GM19193 (cell line): ENCODE measurements around the gene ZNF584.

Experiments
- POLR2A ChIP-seq: IDR thresholded peaks from 4 replicates; pipeline ENCODE4 v1.6.1; 2011; ENCODE audit not compliant: insufficient read depth, insufficient read length; ENCODE audit errors: extremely low read depth

Gene ZNF584

DNA sequence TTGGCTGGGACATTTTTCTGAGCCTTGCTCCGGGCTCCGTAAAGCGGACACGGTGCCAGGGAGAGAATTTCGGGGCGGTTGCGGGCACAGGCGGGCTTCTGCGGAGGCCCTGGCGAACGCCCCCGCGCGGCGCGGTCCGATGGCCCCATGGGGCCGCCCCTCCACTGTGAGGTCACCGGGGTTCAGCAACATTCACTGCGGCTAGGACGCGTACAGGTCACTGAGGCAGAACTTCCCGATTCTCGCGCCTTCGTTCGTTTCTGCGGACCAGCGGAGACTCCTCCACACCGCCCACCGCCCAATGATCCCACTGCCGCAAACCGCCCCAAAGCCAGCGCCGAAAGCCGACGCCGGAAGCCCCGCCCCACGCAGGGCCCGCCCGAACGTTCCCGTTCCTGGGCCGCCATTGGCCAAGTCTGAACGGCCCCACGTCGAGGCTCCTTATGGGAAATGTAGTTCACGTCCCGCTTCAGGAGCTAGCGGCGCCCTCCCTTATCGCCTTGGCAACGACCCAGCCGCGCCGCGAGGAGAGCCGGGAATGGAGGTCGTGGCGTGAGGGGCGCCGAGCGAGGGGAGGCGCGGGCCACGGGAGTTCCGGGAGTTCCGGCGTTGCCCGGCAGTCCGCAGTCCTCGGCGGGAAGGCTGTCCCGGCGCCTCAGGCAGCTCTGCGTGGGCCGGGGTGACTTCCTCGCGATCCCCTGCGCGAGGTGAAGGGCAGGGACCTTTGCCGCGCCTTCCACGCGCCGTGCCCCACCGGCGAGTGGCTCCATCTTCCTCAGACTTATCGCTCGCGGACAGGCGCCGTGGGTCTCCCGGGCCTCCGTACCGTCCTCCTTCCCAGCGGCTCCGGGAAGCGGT, at the start of gene ZNF584:
ZNF584 (plus strand) TSS at position 498 of the 858 bp plus-strand sequence. CDS start 499 bp downstream, outside the sequence.
- peak; percentile 87 for TF ChIP-seq POLR2A

GRCh38 chr19:58361900-58362271, 46.6 kb upstream of the ZNF584 start:
- TF ChIP-seq POLR2A: no peak

DNA sequence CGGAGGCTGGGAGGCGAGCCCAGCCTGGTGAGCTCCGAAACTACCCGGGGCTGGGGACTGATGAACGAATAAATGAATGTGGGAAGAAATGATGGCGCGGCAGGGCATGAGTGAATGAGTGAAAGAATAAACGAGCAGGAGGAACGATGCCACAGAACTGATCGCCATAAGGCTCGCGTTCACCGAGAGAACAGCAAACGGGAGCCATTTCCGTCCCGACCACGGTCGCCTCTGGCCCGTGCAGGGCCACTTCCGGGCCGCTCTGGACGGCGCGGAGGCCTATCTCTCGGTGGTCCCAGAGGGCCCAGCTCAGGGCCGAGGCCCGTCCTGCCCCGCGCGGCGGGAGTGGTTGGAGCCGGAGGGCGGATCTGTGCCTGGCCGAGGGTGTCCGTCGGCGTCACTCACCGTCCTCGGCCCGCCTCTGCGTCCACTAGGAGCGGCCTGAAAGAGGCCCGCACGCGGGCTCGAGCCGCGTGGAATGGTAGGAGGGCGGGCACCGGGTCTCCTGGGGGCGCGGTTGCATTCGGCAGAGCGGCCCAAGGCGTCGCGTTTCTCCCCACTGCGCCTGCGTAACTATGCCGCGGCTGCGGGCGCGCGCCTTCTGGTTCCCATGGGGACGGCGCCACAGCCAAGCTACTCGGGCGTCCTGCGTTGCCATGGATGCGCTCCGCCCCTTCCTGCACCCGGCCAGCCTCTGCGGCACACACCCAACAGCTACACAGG, 46.0 kb upstream of the ZNF584 start, which contains the start of gene ZNF497:
ZNF497 (minus strand) TSS at position 480 of the 723 bp plus-strand sequence. CDS start 5,116 bp downstream, outside the sequence.
- peak; percentile 81 for TF ChIP-seq POLR2A

DNA sequence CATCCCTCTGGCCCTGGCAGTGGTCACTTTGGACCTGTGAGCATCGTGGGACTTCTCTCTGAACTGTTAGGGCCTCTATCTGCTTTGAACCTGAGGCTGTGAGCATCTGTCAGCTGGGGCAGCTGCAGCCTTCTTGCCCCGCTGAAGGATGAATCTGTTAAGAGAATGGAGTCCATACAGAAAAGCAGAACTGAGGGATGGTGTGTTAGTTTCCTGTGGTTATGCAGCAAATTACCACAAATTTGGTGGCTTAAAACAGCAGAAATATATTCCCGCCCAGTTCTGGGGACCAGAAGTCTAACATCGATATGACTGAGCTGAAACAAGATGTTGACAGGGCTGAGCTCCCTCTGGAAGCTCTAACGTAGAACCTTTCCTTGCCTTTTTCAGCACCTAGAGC, 44.3 kb upstream of the ZNF584 start:
- no peak for TF ChIP-seq POLR2A

DNA sequence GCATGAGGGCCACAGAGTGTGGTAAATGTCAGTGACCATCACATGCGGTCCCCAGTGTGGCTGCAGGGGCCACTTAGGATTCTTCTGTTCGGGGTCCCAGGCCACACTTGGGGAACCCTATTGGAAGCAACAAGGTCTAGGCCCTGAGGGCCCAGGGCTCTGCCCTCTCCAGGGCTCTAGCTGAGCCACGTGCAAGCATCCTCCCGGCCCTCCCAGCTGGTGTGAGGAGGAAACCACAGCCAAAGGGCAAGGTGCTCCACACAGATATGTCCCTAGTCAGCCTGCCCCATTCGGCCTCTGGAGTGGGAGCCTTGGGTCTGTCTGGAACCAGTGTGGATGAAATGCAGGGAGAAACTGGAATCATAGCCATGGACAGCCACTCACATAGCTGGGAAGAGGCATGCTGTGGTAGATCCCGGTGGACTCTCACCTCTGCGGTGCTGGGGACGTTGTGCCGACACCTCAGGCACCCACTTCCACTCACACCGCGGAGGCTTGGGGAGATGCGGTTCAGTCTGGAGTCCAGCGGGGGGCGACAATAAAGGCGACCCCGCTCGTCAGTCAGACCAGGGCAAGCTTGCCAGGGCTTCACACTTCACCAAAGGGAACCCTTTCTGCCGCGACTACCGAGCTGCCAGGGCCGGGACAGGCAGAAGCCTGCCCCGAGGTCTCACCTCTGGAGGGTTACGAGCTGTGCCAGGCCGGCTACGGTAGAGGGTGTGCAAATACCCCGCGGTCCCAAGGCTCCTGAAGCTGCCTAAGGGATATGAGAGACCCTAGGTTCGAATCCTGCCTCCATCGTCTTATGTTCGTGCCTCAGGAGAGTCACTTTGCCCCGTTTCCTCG, 41.6 kb upstream of the ZNF584 start:
- TF ChIP-seq POLR2A: no peak

DNA sequence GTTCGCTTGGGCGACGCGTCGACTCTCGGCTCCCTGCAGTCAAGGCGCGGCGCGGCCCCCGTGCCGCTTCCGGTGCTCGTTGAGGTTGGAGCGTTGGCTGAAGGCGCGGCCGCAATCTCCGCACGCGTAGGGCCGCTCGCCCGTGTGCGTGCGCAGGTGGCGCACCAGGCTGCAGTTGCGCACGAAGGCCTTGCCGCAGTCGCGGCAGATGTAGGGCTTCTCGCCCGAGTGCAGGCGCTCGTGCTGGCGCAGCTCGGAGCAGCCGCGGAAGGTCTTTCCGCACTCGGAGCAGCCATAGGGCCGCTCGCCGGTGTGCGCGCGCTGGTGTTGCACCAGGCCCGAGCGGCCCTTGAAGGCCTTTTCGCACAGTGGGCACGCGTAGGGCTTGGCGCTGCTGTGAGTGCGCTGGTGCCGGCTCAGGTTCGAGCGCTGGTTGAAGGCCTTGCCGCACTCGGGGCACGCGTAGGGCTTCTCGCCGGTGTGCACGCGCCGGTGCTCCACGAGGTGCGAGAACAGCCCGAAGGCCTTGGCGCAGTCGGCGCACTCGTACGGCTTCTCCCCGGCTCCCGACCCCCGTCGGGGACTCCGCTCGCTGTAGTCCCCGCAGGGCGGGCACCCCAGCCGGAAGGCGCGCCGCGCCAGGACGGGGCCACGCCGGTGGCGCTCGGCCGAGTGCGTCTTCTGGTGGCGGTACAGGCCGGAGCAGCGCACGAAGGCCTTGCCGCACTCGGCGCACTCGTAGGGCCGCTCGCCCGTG, 40.6 kb upstream of the ZNF584 start:
- no peak for TF ChIP-seq POLR2A

DNA sequence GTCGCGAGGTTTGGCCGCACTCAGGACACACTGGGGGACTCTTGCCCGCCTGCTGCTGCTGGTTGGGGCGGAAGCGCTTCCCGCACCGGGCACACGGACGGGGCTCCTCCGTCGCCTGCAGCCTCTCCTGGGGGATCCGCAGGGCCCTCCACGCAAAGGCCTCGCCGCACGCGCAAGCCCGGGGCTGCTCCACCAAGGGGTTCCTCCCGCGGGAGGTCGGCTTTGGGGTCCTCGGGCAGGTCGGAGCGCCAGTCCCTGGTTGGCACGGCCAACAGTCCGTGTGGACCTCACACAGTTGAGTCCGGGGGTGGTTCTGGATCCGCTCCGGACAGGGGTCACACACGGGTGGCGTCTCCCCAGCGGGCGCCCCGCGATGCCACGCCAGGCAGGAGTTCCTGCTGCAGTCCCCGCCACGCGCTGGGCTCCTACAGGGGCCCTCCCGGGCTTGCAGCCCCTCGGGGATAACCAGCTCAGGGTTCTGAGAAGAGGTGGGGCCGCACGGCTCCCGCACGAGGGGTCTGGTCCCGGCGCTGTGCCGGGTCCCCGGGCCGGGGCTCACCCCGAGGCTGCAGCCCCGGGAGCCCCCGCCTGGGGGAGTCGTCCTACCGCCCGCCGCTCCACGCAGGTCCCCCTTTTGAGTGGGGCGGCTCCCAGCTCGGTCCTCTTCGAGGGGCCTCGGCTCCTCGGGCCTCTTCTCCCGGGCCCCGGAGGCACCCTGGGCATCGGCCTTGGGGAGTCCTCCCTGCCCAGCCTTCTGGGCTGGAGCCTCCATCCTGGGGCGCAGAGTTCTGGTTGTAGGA, 39.7 kb upstream of the ZNF584 start:
- TF ChIP-seq POLR2A: no peak

GRCh38 chr19:58372311-58373133, 35.9 kb upstream of the ZNF584 start:
- no peak for TF ChIP-seq POLR2A

DNA sequence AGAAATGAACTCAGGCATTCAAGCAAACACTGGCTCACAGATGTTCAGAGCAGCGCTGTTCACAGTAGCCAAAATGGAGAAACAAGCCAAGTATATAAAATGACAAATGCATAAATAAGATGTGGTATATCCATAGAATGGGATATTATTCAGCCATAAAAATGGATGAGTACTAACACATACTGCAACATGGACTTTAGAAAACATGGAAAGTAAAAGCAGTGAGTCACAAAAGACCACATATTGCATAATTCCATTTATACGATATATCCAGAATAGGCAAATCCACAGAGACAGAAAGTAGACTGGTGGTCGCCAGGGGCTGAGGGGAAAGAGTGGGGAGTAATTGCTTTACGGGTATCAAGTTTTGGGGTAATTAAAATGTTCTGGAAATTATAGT, 34.2 kb upstream of the ZNF584 start:
- TF ChIP-seq POLR2A: no peak

- TF ChIP-seq POLR2A: no peak
Observed at GRCh38 chr19:58379246-58379645, 29.2 kb upstream of the ZNF584 start.

- no peak for TF ChIP-seq POLR2A
Observed at GRCh38 chr19:58380037-58380661, 28.3 kb upstream of the ZNF584 start.
